Calu3 (cell line): ENCODE measurements around the gene PPAN. TPM values are rescaled to one million over a fixed set of nuclear protein-coding genes. Genes with fewer than 3 reads are reported as not detected.

Source experiments
- BruUV-seq: library from RNA; stranded (reverse); fragments of 400-500 nt; replicated peaks from 2 replicates; lab custom pipeline; 2021; lab: Mats Ljungman, UMichigan
- CTCF ChIA-PET: fragments of 300-600 bp; sonication (Branson Sonifier 250); formaldehyde crosslinking; loops from one replicate; lab custom pipeline; 2022; ENCODE audit warnings: antibody characterized with exemption; lab: Charles Lee
- DNase-seq: peaks from one replicate; pipeline ENCODE4 v3.0.0; 2022
- H3K27ac Mint-ChIP-seq: one replicate; pipeline ENCODE4 v1.8.0; 2022; ENCODE audit warnings: mixed read lengths; ENCODE audit not compliant: unreplicated experiment
- H3K27me3 Mint-ChIP-seq: one replicate; pipeline ENCODE4 v1.8.0; 2022; ENCODE audit warnings: mixed read lengths; ENCODE audit not compliant: unreplicated experiment
- H3K36me3 Mint-ChIP-seq: one replicate; pipeline ENCODE4 v1.8.0; 2022; ENCODE audit warnings: mild to moderate bottlenecking, moderate library complexity, mixed read lengths; ENCODE audit not compliant: insufficient read depth, unreplicated experiment
- H3K4me1 Mint-ChIP-seq: one replicate; pipeline ENCODE4 v1.8.0; 2022; ENCODE audit warnings: mild to moderate bottlenecking, low read depth, mixed read lengths; ENCODE audit not compliant: unreplicated experiment
- H3K4me3 Mint-ChIP-seq: one replicate; pipeline ENCODE4 v1.8.0; 2022; ENCODE audit warnings: mild to moderate bottlenecking, low read depth, moderate library complexity, mixed read lengths; ENCODE audit not compliant: unreplicated experiment
- H3K9me3 Mint-ChIP-seq: one replicate; pipeline ENCODE4 v1.8.0; 2022; ENCODE audit warnings: low read depth, mixed read lengths; ENCODE audit not compliant: unreplicated experiment
- CTCF ChIP-seq: fragments of 200-600 bp; IDR thresholded peaks from one replicate; pipeline ENCODE4 v1.8.0; 2022; ENCODE audit warnings: antibody characterized with exemption; ENCODE audit not compliant: unreplicated experiment
- intact Hi-C: fragments of 100-400 bp; cut with micrococcal nuclease; formaldehyde crosslinking; loops from one replicate; pipeline ENCODE4 v1.10.0; 2022; ENCODE audit not compliant: unreplicated experiment
- total RNA-seq: library from RNA; stranded (reverse); gene quantifications from 2 replicates; pipeline ENCODE4 v1.2.3, GENCODE V29; 2022

PPAN gene
- total RNA-seq, 1 experiment from 2014 or later: 52.2 TPM

DNA sequence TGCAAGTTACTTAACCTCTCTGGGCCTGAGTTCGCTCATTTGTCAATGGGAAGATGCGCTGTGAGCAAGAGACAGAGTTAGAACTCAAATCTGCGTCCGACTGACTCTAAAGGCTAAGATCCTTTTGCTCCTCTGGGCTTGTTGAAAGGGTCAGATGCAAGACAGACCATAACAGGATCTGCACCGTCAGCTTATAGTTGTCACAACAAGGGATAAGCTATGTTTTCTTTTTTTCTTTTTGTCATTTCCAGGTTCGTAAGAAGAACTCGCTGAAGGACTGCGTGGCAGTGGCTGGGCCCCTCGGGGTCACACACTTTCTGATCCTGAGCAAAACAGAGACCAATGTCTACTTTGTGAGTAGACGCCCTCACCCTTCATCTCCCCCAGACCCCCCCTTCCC lies 1.1 kb downstream of the PPAN start:
- H3K4me3 Mint-ChIP-seq: peak overlapping the region; percentile 84
- CTCF ChIA-PET: interaction anchor here (1.4 kb wide), 1 partner anchor 144 kb away, joined by 4 read pairs; no protein-coding TSS in a partner anchor
- H3K4me1 Mint-ChIP-seq: peaks cover 18% of the 10 kb centered on the region
- H3K36me3 Mint-ChIP-seq: peaks cover 51% of the 10 kb centered on the region
- intact Hi-C loops: no loop called here
- H3K9me3 Mint-ChIP-seq: no peaks in the 10 kb centered on the region
- no peak for DNase-seq
- H3K27me3 Mint-ChIP-seq: peaks cover 14% of the 10 kb centered on the region
- BruUV-seq: no TSS peak
- H3K27ac Mint-ChIP-seq: peak overlapping the region; percentile 68
- TF ChIP-seq CTCF: no peak

DNA sequence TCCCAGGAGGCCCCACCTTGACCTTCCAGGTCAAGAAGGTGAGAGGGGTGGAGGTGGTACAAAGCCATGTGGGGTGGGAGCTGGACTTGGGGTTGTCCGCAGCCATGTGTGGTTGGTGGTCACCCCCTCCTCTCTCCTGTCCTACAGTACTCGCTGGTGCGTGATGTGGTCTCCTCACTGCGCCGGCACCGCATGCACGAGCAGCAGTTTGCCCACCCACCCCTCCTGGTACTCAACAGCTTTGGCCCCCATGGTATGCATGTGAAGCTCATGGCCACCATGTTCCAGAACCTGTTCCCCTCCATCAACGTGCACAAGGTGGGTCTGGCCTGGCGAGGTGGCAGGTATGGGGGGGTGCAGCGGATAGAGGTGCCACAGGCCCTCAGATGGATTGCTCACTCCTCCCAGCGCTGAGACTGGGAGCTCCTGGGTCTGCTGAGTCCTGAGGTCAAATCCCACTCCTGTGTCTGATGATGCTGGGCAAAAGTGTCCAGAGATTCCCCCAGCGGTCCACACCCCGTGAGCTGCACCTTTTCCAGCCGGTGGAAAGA lies 1.7 kb downstream of the PPAN start:
- Mint-ChIP-seq H3K36me3 (peaks cover 58% of the 10 kb centered on the region), H3K27ac (no peak overlapping the region), H3K4me3 (peak overlapping the region; percentile 84), H3K9me3 (no peaks in the 10 kb centered on the region), H3K4me1 (peaks cover 18% of the 10 kb centered on the region), H3K27me3 (peaks cover 14% of the 10 kb centered on the region)
- no TSS peak for BruUV-seq
- intact Hi-C loops: no loop called here
- no peak for DNase-seq
- no peak for TF ChIP-seq CTCF
- CTCF ChIA-PET: no interaction called here

- H3K27ac Mint-ChIP-seq: no peak overlapping the region
- no peak for TF ChIP-seq CTCF
- no TSS peak for BruUV-seq
- DNase-seq: no peak
- CTCF ChIA-PET: no interaction called here
- H3K4me1 Mint-ChIP-seq: peaks cover 18% of the 10 kb centered on the region
- peaks cover 74% of the 10 kb centered on the region for H3K36me3 Mint-ChIP-seq
- peaks cover 13% of the 10 kb centered on the region for H3K27me3 Mint-ChIP-seq
- intact Hi-C loops: no loop called here
- H3K9me3 Mint-ChIP-seq: no peaks in the 10 kb centered on the region
- H3K4me3 Mint-ChIP-seq: no peak overlapping the region
These were observed 3.4 kb downstream of the PPAN start for GRCh38 chr19:10109528-10109927.

DNA sequence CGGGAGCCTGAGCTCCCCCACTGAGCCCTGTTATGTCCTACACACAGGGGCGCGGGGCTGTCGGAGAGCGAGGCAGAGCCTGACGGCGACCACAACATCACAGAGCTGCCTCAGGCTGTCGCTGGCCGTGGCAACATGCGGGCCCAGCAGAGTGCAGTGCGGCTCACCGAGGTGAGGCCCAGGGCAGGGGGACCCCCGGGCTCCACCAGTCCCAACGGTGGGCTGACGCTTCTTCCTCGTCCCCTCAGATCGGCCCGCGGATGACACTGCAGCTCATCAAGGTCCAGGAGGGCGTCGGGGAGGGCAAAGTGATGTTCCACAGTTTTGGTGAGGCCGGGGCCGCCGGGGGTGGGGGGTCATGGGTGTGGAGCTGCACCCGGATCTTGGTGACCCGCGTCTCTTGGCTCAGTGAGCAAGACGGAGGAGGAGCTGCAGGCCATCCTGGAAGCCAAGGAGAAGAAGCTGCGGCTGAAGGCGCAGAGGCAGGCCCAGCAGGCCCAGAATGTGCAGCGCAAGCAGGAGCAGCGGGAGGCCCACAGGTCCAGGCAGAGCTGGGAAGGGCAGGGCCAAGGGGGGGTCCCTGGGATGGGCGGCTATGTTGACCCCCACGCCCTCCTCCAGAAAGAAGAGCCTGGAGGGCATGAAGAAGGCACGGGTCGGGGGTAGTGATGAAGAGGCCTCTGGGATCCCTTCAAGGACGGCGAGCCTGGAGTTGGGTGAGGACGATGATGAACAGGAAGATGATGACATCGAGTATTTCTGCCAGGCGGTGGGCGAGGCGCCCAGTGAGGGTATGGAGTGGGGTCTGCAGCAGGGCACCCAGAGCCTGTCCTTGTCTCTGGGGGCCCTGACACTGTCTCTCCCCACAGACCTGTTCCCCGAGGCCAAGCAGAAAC lies 4.2 kb downstream of the PPAN start:
- intact Hi-C loops: loop anchor here (5.0 kb wide), 1 partner anchor 78 kb away; no protein-coding TSS in a partner anchor
- no TSS peak for BruUV-seq
- Mint-ChIP-seq H3K4me3 (no peak overlapping the region), H3K4me1 (peaks cover 18% of the 10 kb centered on the region), H3K27me3 (peaks cover 5% of the 10 kb centered on the region), H3K36me3 (peaks cover 77% of the 10 kb centered on the region), H3K27ac (peak overlapping the region; percentile 77), H3K9me3 (no peaks in the 10 kb centered on the region)
- no peak for TF ChIP-seq CTCF
- no peak for DNase-seq
- CTCF ChIA-PET: no interaction called here
